Stimulated activated CD8-positive, alpha-beta memory T cell treated with anti-CD3 and anti-CD28 coated beads, Interleukin-7, amount 100 ng/mL, for 4 hours (primary cell): ENCODE results near the gene SPDYE3.

Source experiments
- DNase-seq, 2 donors: peaks; one replicate each; pipeline ENCODE4 v3.0.0-alpha.2; 2020; ENCODE audit warnings: low read depth in 2 of 2

Gene SPDYE3

DNA sequence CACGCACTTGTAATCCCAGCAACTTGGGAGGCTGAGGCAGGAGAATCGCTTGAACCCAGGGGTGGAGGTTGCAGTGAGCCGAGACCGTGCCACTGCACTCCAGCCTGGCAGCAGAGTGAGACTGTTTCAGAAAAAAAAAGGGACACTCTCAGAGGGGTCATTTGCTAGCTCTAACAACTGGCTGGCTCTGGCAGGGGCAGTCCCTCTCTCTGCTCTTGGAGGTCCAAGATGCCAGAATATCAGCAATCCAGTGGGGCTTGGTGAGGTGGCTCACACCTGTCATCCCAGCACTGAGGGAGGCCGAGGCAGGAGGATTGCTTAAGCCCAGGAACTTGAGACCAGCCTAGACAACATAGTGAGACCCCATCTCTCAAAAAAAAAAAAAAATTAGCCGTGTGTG is 63.2 kb downstream of the SPDYE3 start:
- no peak for DNase-seq

DNA sequence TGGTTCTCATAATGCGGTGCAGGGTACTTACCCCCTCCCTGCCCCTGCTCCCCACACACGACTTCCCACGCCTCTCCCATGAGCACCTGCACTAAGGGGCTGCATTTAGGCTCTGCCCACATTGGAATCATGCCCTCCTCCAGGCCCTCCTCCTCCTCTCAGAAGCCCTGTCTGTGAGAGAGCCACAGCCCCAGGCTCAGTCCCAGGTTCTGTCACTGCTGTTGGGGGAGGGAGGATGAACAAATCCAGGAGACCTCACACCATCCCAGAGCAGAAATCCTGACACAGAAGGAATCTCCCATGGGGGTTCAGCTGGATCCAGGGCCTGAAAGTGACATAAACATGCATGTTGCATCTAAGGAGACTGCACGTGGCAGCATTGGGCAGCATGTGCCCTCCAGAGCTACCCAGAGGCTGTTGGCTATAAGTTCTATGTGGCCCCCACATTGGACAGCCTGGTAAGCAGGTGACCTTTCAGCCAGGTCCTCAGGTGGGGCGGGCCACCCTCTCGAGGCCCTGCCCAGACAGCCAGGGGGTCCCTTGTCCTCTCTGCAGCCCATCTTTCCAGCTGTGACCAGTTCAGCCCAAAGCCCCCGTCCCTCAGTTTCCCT is 64.2 kb downstream of the SPDYE3 start:
- no peak for DNase-seq
